GM12873 (cell line): ENCODE results near the gene AKR1B15.

Experiments
- CTCF ChIP-seq: IDR thresholded peaks from 2 replicates; pipeline ENCODE4 v1.5.1; 2012; ENCODE audit warnings: low read depth, mild to moderate bottlenecking, moderate library complexity, low read length, control low read depth; ENCODE audit not compliant: insufficient read depth; ENCODE audit errors: missing control alignments

AKR1B15 gene

GRCh38 chr7:134619627-134620331 lies 70.9 kb downstream of the AKR1B15 start:
- TF ChIP-seq CTCF, result no peak

GRCh38 chr7:134622303-134622995 lies 73.5 kb downstream of the AKR1B15 start:
- no peak for TF ChIP-seq CTCF

GRCh38 chr7:134623193-134623592 lies 74.3 kb downstream of the AKR1B15 start:
- TF ChIP-seq CTCF, result no peak

GRCh38 chr7:134625550-134625949 lies 76.6 kb downstream of the AKR1B15 start:
- TF ChIP-seq CTCF, result no peak

- TF ChIP-seq CTCF, result no peak
Measured at GRCh38 chr7:134627109-134627774, 78.3 kb downstream of the AKR1B15 start.

- TF ChIP-seq CTCF, result no peak
Measured at GRCh38 chr7:134627775-134628153, 78.9 kb downstream of the AKR1B15 start.

- TF ChIP-seq CTCF, result no peak
Measured at GRCh38 chr7:134629445-134629844, 80.5 kb downstream of the AKR1B15 start.
